GM18499 (cell line): Measurements from ENCODE around the gene PAN2.
"Not testable (repeated sequence)": the region's sequence is repeated elsewhere in the genome, so short reads cannot be mapped to it uniquely, and the experiment has no call there.

Source experiments
- ATAC-seq: cut with Tn5 transposase; IDR thresholded peaks from one replicate; pipeline ENCODE4 v1.9.1; 2021; ENCODE audit warnings: moderate number of reproducible peaks; ENCODE audit not compliant: insufficient read depth, unreplicated experiment

Gene PAN2

GRCh38 chr12:56315622-56316473 lies 18.0 kb downstream of the PAN2 start, which contains the start of gene CNPY2:
CNPY2 (minus strand) TSS chr12:56315988; CDS start chr12:56315217, 771 bp downstream.
- ATAC-seq = peak; percentile 77

GRCh38 chr12:56315249-56315621 lies 18.6 kb downstream of the PAN2 start:
- no peak for ATAC-seq

GRCh38 chr12:56311003-56311402 lies 22.8 kb downstream of the PAN2 start:
- ATAC-seq = no peak

GRCh38 chr12:56308714-56309113 lies 25.1 kb downstream of the PAN2 start:
- ATAC-seq = no peak

DNA sequence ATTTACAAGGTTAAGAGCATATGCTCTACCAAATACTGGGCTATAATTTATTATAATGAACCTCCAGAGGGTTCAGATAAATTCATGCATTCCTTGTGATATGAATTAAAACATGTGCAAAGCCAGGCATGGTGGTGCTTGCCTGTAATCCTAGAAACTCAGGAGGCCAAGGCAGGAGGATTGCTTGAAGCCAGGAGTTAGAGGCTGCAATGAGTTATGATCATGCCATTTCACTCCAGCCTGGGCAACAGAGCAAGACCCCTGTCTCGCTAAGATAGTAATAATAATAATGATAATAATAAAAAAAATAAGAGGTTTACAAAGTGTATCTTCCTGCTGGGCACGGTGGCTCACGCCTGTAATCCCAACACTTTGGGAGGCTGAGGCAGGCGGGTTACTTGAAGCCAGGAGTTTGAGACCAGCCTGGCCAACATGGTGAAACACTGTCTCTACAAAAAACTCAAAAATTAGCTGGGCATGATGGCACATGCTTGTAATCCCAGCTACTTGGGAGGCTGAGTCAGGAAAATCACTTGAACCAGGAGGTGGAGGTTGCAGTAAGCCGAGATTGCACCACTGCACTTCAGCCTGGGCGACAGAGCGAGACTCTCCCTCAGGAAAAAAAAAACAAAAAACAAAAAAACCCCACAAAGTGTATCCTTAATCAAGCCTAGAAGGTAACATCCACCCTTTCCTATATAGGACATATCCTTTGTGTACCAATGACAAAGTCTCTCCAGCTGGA lies 26.4 kb downstream of the PAN2 start:
- no peak for ATAC-seq

DNA sequence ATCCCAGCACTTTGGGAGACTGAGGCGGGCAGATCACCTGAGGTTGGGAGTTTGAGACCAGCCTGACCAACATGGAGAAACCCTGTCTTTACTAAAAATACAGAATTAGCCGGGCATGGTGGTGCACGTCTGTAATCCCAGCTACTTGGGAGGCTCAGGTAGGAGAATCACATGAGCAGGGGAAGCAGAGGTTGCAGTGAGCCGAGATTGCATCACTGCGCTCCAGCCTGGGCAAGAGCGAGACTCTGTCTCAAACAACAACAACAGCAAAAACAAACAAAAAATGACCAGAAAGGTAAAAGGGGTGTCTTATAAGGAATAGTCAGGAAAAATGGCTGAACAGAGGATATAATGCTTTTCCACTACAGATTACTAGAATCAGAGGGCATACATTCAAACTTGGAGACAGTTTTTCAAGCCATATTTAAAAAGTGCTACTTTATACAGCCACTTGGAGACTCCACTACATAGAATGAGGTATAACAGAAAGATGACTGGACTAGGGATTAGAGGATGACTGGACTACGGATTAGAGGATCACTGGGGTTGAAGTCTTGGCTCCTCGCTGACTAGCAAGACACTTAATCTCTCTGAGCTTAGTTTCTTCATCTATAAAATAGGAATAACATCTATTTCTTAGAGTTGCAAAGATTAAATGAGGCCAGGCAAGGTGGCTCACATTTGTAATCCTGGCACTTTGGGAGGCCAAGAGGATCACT lies 28.8 kb downstream of the PAN2 start:
- ATAC-seq = no peak

DNA sequence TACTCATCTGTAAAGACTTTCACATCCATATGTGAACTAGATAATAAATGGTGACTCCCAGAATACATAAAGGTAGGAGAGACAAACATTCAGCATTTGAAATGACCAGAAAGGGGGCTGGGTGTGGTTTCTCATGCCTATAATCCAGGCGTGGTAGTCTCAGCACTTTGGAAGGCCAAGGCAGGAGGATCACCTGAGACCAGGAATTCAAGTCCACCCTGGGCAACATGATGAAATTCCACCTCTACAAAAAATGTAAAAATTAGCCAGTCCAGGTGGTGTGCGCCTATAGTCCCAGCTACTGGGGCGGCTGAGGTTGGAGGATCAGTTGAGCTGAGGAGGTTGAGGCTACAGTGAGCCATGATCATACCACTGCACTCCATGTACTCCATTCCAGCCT lies 29.5 kb downstream of the PAN2 start:
- no peak for ATAC-seq

DNA sequence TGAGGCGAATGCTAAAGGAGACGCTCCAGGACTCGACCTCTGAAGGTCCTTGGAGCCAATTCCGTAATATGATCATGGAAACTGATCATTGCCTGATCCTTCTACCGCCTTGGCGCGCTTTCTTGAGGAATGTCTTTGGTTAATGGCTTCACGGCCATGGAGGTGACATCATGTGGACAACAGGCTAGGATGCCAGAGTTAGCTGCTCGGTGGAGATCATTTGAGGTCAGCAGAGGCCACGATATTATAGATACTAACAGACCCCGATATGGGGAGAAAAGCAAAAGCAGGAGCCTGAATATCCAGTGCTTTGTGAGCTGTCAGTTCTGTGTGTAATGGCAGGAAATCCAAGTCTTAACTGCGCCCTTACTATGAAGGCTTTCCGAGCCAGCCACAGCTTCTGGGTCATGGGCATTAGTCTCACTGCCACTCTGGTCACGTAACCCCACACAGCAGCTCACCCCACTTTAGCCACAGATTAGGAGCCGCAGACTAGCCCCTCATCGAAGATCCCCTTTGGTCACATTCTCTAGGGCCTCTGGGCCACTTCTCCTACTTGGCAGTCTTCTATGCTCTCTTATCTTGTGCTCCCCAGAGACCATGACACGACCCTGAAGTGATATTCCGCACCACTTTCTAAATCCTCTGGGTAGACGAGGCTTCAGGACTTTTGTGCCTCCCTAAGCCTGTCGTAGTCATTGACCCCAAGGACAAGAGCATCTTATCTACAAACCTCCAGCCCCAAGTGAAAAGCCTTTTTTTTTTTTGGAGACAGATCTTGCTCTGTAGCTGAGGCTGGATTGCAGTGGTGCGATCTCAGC lies 32.9 kb downstream of the PAN2 start:
- no peak for ATAC-seq

GRCh38 chr12:56299853-56300643 lies 33.8 kb downstream of the PAN2 start, which contains the start of gene CS:
CS (minus strand) TSS chr12:56300330; CDS start chr12:56300201, 129 bp downstream.
- ATAC-seq = peak; percentile 69

DNA sequence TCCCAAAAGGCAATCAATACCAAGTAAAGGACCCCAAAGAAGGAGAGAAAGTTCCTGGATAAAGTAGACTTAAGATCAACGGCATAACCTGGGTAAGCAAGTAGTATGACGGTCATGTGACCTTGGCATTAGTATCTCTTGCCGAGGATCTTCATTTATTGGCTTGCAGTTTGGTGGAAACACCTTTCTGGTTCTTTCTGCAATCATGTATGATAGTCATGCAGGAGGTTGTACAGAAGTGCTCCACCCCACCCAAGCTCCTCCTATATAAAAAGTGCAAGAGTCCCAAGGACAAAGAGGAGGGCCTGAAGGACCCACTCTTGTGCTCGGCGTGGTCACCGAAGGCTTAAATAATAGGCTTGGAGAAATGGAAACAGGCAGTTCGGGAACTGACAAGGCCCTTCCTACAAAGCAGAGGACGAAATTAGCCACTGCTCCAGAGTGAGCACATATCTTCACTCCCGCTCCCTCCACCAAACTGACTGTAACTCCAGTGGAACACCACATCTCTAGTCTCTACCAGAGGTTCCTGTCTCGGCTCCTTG lies 34.4 kb downstream of the PAN2 start:
- ATAC-seq = peak; percentile 3

DNA sequence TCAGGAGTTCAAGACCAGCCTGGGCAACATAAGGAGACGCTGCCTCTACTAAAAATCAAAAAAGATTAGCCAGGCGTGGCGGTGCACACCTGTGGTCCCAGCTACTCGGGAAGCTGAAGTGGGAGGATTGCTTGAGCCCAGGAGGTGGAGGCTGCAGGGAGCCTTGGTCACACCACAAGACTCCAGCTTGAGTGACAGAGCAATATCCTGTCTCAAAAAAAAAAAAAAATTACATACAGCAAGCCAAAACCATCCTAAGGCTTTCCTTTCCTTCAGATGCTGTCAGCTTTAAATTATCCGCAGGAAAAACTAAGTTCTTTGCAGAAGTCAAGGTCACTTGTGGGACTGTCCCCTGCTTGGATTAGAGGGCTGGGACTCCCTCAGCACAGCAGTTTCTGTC lies 35.0 kb downstream of the PAN2 start:
- ATAC-seq = no peak

DNA sequence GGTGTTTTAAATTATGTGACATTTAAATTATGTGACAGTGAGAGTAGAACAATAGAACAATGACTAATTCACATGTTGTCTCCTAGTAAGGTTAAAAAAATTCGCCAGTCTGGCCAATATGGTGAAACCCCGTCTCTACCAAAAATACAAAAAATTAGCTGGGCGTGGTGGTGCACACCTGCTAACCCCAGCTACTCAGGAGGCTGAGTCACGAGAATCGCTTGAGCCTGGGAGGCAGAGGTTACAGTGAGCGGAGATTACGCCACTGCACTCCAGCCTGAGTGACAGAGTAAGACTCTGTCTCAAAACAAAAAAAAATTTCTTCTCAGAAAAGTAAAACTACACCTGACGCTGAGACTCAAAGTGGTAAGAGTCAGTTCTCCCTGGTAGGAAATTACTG lies 36.4 kb downstream of the PAN2 start:
- ATAC-seq = no peak

- ATAC-seq = no peak
Measured at GRCh38 chr12:56296295-56296694, 37.5 kb downstream of the PAN2 start.

DNA sequence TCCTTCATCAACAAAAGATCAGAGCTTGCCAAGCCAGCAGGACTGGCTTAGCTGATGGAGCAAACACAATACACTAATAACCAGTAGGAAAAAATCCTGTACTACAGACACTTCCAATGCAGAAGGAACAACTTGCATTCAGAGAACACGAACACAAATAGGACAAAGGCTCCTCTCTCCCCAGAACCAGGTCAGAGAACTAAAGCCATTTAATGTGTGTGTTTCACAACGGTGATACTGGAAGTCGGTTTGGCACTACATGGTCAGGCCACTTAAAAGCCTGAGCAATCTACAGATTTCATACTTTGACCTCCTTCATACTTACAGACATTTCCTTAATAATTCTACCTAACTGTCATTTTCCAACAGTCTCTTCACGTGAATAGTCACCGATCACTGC lies 40.0 kb downstream of the PAN2 start:
- no peak for ATAC-seq

DNA sequence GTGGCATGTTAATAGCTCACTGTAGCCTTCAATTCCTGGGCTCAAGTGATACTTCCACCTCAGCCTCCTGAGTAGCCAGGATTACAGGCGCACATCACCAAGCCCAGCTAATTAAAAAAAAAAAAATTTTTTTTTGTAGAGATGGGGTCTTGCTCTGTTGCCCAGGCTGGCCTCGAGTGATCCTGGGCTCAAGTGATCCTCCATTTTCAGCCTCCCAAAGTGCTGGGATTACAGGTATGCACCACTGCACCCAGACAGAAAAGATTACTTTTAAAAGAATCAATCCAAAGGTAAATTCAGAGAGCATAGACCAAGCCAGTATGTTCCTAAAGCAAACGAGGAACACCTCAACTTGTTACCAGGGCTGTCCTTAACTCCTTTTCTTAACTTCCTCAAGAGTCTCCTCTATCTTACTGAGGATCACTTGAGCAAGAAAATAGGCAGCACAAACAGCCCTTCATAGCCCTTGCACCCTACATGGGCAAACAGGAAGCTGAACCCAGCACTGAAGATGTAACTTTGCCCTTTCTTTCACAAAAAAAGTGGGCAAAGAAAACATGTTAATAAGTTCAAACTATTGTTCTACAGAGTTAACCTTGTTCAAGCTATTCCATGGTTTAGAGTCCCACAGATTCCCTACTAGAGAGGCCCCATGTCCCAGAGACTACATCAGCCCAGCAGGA lies 45.0 kb downstream of the PAN2 start:
- no peak for ATAC-seq

- no peak for ATAC-seq
Measured at GRCh38 chr12:56286044-56286830, 47.6 kb downstream of the PAN2 start.

DNA sequence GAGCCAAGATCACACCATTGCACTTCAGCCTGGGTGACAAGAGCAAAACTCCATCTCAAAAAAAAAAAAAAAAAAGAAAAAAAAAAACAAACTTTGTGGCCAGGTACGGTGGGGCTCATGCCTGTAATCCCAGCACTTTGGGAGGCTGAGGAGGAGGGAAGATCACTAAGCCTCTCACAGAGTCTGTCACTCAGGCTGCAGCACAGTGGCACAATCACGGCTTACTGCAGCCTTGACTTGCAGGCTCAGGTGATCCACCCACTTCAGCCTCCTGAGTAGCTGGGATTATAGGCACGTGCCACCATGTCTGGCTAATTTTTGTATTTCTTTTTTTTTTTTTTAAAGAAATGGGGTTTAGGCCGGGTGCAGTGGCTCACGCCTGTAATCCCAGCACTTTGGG lies 49.5 kb downstream of the PAN2 start:
- not testable (repeated sequence) for ATAC-seq

DNA sequence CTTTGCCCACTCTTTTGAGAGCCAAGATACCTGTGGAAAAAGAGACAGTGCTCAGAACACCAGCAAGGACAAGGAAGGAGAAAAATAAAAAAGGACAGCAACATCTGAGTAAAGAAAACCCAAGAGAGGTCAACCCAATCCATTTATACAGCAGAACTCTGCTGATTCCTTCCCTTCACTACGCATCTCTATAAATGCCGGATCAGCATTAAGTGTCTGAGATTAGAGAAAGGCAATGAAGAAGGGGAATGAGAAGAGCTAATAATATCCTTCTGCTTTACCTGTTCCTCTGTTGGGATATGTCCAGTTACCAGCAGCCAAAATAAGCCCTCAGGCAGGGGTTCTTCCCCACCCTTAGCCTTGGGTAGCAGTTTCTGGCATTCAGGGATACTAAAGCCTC lies 51.2 kb downstream of the PAN2 start:
- ATAC-seq = no peak
